ENCODE data around the gene ADD3. TPM values are rescaled to one million over a fixed set of nuclear protein-coding genes. Genes with fewer than 3 reads are reported as not detected.

Gene ADD3
- total RNA-seq, 2 donors from 2014 or later, result 37.9 to 40.5 TPM

DNA sequence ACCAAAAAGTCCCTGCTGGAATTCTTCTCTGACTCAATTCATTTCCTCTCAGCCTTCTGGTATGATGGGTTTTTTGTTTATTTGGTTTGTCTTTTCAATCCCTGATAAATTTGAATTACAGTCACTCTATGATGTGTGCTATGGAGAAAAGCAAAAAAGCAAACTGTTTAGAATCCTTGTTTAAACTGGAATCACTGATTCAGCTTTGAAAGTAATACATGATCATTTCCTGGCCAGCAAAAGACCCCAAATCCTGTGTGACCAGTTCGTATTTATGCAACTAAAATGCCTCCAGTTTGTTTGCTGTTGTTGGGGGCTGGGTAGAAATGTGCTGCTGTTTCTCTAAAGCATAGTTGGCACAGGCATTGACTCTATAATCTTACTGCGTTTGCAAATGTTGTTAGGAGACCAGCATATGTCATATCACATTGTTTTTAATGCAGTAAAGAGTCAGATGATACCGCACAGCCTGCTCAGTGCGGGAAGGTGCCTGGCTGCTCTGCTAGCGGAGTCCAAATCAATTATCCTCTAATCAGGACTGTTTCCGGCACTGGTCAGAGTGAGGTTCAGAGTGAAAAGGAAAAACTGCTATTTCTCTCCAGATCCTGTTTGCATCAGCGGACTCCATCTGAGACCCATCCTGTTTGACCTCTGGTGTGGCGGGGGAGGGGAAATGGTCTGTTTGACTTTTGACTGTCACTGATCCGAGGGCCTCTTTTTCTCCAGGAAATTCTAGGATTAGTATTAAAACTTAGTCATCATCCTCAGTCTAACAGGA, 40.6 kb upstream of the ADD3 start:
- intact Hi-C loops (cut with DNase I), result no loop called here
- Histone ChIP-seq H3K27me3 (no peaks in the 10 kb centered on the region), H3K9me3 (no peaks in the 10 kb centered on the region), H3K4me1 (peaks cover 67% of the 10 kb centered on the region), H3K36me3 (replicated peaks in 1 of 2; ENCODE audit: insufficient read depth in 1 of 2, low read depth in 2 of 2) (no peaks in the 10 kb centered on the region), H3K27ac (peak overlapping the region in 3 of 4 donors; percentile 11 to 26 (median 13)), H3K4me3 (no peak overlapping the region)
- DNase-seq (peak in 1 of 4 donors; percentile 13), ATAC-seq (no peak)
- WGBS, 2 donors, result 17 to 20% methylated on average over 9 of the region's 9 CpGs
- no peak for TF ChIP-seq POLR2A (IDR thresholded peaks at IDR 0.05)
- TF ChIP-seq, protein P1, sequence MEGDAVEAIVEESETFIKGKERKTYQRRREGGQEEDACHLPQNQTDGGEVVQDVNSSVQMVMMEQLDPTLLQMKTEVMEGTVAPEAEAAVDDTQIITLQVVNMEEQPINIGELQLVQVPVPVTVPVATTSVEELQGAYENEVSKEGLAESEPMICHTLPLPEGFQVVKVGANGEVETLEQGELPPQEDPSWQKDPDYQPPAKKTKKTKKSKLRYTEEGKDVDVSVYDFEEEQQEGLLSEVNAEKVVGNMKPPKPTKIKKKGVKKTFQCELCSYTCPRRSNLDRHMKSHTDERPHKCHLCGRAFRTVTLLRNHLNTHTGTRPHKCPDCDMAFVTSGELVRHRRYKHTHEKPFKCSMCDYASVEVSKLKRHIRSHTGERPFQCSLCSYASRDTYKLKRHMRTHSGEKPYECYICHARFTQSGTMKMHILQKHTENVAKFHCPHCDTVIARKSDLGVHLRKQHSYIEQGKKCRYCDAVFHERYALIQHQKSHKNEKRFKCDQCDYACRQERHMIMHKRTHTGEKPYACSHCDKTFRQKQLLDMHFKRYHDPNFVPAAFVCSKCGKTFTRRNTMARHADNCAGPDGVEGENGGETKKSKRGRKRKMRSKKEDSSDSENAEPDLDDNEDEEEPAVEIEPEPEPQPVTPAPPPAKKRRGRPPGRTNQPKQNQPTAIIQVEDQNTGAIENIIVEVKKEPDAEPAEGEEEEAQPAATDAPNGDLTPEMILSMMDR (IDR thresholded peaks at IDR 0.05), result no peak

DNA sequence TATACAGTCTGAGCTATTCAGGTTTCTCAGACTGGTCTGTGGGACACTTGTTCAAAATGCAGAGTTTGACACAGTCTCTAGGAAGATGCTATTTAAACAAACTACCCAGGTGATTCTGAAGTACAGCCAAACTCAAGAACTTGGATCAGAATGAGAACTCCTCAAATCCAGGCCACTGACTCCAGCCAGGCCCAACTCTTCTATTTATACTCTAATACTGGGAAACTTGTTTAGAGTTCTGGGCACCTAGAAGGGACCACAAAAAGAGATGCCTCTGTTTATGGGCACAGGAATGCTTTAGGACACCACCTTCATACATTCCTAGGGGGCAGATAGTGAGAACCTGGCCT, 40.1 kb upstream of the ADD3 start:
- Histone ChIP-seq H3K27ac (peak overlapping the region in 3 of 4 donors; percentile 11 to 26 (median 13)), H3K9me3 (no peaks in the 10 kb centered on the region)
- no peak for TF ChIP-seq POLR2A (IDR thresholded peaks at IDR 0.05)
- TF ChIP-seq, protein P1 (IDR thresholded peaks at IDR 0.05), result no peak

DNA sequence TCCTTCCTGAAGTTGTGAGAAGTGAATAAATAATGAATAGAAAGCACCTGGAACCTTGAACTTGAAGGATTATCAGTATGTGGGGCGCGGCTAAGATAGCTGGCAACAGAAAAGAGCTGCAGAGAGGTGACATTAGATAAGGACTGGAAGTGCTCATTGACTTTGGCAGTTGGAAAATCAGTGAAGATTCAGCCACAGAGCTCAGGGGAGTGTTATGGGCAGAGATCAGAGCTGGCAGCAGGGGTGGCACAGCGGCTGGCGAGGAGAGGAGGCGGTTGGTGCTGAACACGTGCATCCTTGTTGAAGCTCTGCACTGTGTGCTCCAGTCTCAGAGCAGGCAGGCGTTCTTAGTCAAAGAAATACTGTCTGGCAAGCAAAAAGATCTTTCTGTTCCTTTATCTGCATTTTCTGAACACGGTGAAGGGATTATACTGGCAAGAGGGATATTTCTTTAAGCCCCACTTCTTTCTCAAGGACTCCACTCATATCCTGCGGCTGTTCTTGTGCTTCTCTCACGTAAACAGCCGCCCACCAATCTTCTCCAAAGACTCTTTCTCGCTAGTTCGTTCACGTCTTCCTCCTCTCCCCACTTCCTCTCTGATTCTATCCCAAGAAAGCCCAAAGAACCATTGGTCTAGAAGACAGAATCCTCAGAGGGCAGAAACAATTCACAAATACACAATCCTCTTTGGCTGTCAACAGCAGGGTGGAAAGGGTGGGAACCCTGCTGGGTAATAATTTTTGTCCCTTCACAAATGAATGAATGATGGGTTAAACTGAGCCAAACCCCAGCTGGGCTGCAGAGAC, 38.6 kb upstream of the ADD3 start:
- H3K4me1 ChIP-seq, result peaks cover 73% of the 10 kb centered on the region
- ATAC-seq, result peak; percentile 45
- peak; percentile 32 to 58 (median 38) for DNase-seq
- no peaks in the 10 kb centered on the region for H3K9me3 ChIP-seq
- H3K36me3 ChIP-seq (replicated peaks in 1 of 2; ENCODE audit: insufficient read depth in 1 of 2, low read depth in 2 of 2), result no peaks in the 10 kb centered on the region
- no peak for TF ChIP-seq POLR2A (IDR thresholded peaks at IDR 0.05)
- TF ChIP-seq, protein P1 (IDR thresholded peaks at IDR 0.05), result no peak
- WGBS, 2 donors, result 50 to 55% methylated on average over 14 of the region's 14 CpGs
- no peak overlapping the region for H3K4me3 ChIP-seq
- H3K27me3 ChIP-seq, result no peaks in the 10 kb centered on the region
- intact Hi-C loops (cut with DNase I), result no loop called here
- H3K27ac ChIP-seq, result peak overlapping the region in 2 of 4 donors; percentile 1 to 17

More for the DNA sequence above, 40.1 kb upstream of the ADD3 start:
- Histone ChIP-seq H3K4me3 (no peak overlapping the region), H3K4me1 (peaks cover 67% of the 10 kb centered on the region), H3K27me3 (no peaks in the 10 kb centered on the region), H3K36me3 (replicated peaks in 1 of 2; ENCODE audit: insufficient read depth in 1 of 2, low read depth in 2 of 2) (no peaks in the 10 kb centered on the region)
- ATAC-seq (no peak), DNase-seq (no peak)
- intact Hi-C loops (cut with DNase I), result no loop called here

- Histone ChIP-seq H3K4me3 (no peak overlapping the region), H3K27ac (no peak overlapping the region), H3K4me1 (peaks cover 78% of the 10 kb centered on the region), H3K36me3 (replicated peaks in 1 of 2; ENCODE audit: insufficient read depth in 1 of 2, low read depth in 2 of 2) (no peaks in the 10 kb centered on the region), H3K27me3 (no peaks in the 10 kb centered on the region), H3K9me3 (no peaks in the 10 kb centered on the region)
- no peak for ATAC-seq
- DNase-seq, result no peak
- intact Hi-C loops (cut with DNase I), result loop anchor here (10.0 kb wide), 1 partner anchor 65 kb away; no protein-coding TSS in a partner anchor
- WGBS, 2 donors, result 73 to 80% methylated on average over 8 of the region's 8 CpGs
- TF ChIP-seq, protein P1 (IDR thresholded peaks at IDR 0.05), result no peak
- no peak for TF ChIP-seq POLR2A (IDR thresholded peaks at IDR 0.05)
These were observed 37.9 kb upstream of the ADD3 start for GRCh38 chr10:109969760-109970346.

All from body of pancreas (tissue), 4 donors.